BLaER1 treated with 17β-estradiol and CSF1 and Interleukin-3, amounts not matched to agents 10 nM and 100 nM (cell line): ENCODE measurements around the gene TRPM1.

Experiments
- H3K27ac ChIP-seq, 11 experiments: shearing (Covaris generic); formaldehyde crosslinking; 2 replicates each; pipeline ENCODE4 v1.8.1; 2022
- H3K27me3 ChIP-seq, 11 experiments: shearing (Covaris generic); formaldehyde crosslinking; 2 replicates each; pipeline ENCODE4 v1.8.1; 2022
- H3K36me3 ChIP-seq, 11 experiments: shearing (Covaris generic); formaldehyde crosslinking; 2 replicates each; pipeline ENCODE4 v1.8.1; 2022
- H3K4me1 ChIP-seq, 10 experiments: shearing (Covaris generic); formaldehyde crosslinking; 2 replicates each; pipeline ENCODE4 v1.8.1; 2022
- H3K4me2 ChIP-seq, 11 experiments: shearing (Covaris generic); formaldehyde crosslinking; 2 replicates each; pipeline ENCODE4 v1.8.1; 2022
- H3K4me3 ChIP-seq, 10 experiments: shearing (Covaris generic); formaldehyde crosslinking; 2 replicates each; pipeline ENCODE4 v1.8.1; 2022
- H3K9ac ChIP-seq, 11 experiments: shearing (Covaris generic); formaldehyde crosslinking; 2 replicates each; pipeline ENCODE4 v1.8.1; 2022
- H3K9me3 ChIP-seq, 11 experiments: shearing (Covaris generic); formaldehyde crosslinking; replicated peaks in 1 of 11; 2 replicates each; pipeline ENCODE4 v1.8.1; 2022
- H4K20me1 ChIP-seq, 11 experiments: shearing (Covaris generic); formaldehyde crosslinking; 2 replicates each; pipeline ENCODE4 v1.8.1; 2022
- Cebpa-rat ChIP-seq, 11 experiments: shearing (Covaris generic); IDR thresholded peaks; 2 replicates each; pipeline ENCODE4 v1.8.1; 2022

The TRPM1 gene

DNA sequence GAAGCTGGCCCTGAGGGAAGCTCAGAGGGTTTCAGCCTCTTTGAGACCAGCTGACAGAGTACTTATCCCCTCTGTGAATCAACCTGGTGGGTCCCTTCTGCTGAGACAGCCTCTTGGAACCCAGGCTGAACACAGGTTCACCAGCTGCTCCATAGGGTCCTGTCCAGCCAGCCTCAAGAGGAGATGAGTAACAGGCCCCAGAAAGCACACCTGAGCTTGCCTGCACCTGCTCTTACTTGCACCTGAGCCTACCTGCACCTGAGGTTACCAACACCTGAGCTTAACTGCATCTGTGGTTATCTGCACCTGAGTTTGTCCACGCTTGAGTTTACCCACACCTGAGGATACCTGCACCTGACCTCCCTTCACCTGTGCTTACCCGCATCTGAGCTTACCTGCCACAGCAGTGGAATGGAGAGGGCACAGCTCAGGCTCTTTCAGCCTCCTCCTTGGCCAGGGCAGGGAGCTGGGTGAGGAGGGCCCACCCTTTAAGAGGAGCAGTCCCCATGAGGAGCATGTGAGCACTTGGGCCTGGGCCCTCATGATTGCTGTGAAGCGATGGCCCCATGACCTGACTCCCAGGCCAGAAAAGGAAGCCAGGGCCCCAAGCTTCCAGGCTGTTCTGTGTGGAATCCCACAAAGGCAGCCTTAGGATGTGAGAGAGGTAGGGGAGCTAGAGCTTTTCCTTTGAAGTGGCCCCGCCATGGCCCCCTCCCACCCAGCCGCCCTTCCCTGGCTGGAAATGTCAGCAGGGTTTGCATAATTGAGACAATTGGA, at the start of gene TRPM1:
TRPM1 (minus strand) TSS at position 464 of the 777 bp plus-strand sequence. CDS start 20,370 bp downstream, outside the sequence.
- Histone ChIP-seq H3K9ac (no peak within 1 kb of the TSS), H3K4me1 (peaks cover 0 to 21% (median 10%) of the 10 kb centered on the region in 10 experiments; a peak in 9 of 20 replicates), H3K4me2 (no peak within 1 kb of the TSS), H3K36me3 (no peaks in the 10 kb centered on the region), H3K9me3 (no peaks in the 10 kb centered on the region), H3K27me3 (no peaks in the 10 kb centered on the region), H3K4me3 (no peak within 1 kb of the TSS), H3K27ac (no peak within 1 kb of the TSS), H4K20me1 (no peaks in the 10 kb centered on the region)
- TF ChIP-seq Cebpa-rat (IDR thresholded peaks at IDR 0.05), result no peak

DNA sequence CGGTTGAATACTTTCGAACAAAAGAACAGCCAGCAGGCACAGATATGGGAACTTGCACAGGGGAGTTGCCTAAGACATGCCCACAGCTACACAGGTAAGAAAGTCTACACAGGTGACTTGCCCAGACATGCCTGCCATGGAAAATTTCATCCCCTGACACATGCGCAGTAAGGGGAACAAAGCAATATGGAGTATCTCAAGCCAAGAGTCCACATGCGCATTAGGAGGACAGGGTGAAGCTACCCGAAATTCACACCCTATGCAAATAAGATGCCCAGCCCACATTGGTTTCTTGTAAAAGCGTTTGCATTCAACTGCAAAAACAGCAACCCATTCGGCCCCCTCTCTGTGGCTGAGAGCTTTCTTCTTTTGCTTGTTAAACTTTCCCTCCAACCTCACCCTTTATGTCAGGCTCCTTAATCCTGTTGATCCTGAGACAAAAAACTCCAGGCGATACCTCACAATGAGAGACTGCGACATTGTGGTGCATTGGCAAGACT, 49.3 kb upstream of the TRPM1 start:
- TF ChIP-seq Cebpa-rat (IDR thresholded peaks at IDR 0.05), result no peak
- H3K36me3 ChIP-seq, result no peaks in the 10 kb centered on the region

DNA sequence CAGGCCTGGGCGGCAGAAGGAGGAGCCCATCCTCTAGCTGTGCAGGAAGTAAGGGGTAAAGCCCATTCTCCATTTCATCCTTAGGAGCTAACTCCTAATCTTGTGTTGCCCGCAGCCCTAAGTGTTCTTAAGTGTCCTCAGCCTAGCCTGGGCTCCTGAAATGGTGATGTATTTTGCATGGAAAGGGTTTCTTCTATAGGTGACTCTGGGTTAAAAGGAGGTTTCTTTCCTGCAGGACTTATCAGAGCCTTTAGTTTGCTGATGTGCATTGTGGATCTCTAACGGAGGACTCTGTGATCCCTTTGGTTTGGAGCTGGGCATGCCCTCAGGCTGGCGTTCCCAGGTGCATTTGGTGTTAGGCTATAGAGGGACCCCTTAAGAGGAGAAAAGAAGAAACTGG, 48.5 kb upstream of the TRPM1 start:
- H3K4me3 ChIP-seq, result no peak overlapping the region
- TF ChIP-seq Cebpa-rat (IDR thresholded peaks at IDR 0.05), result no peak
- peaks cover 0 to 9% (median 0%) of the 10 kb centered on the region in 10 experiments; a peak in 2 of 20 replicates for H3K4me1 ChIP-seq
- no peak overlapping the region for H3K4me2 ChIP-seq
- H3K27me3 ChIP-seq, result no peaks in the 10 kb centered on the region
- H3K9me3 ChIP-seq, result peaks cover 0 to 15% (median 6%) of the 10 kb centered on the region in 11 experiments; a peak in 7 of 22 replicates
- H4K20me1 ChIP-seq, result no peaks in the 10 kb centered on the region; a peak in 1 of 22 replicates
- no peak overlapping the region for H3K9ac ChIP-seq
- no peak overlapping the region for H3K27ac ChIP-seq
- no peaks in the 10 kb centered on the region for H3K36me3 ChIP-seq

More for the DNA sequence above, 49.3 kb upstream of the TRPM1 start:
- Histone ChIP-seq H3K4me1 (peaks cover 0 to 9% (median 0%) of the 10 kb centered on the region in 10 experiments; a peak in 2 of 20 replicates), H3K27me3 (no peaks in the 10 kb centered on the region), H3K4me3 (no peak overlapping the region), H3K27ac (no peak overlapping the region), H3K9ac (no peak overlapping the region), H3K4me2 (no peak overlapping the region), H3K9me3 (peaks cover 0 to 15% (median 6%) of the 10 kb centered on the region in 11 experiments; a peak in 7 of 22 replicates), H4K20me1 (no peaks in the 10 kb centered on the region; a peak in 1 of 22 replicates)

DNA sequence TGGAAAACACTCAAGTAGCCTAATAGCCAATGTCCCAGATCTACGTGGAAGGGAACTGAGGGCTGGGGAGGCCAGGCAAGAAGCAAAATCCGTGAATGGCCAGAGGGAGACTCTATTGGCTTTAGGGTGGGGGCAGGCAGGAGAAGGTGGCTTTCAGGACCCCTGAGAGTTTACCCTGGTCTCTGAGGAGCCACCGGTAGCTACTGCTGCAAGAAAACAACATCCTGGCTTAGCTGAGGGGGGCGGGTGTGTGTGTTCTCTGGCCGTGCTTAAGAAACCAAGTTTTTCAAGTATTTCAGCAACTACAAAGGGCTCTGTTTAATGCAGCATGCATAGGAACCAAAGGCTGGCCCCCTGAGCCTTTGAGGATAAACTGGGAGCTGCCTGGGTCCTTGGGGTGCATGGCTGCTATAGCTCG, 47.6 kb upstream of the TRPM1 start:
- no peak for TF ChIP-seq Cebpa-rat (IDR thresholded peaks at IDR 0.05)
- H3K4me2 ChIP-seq, result peak overlapping the region in 2 of 11 experiments; percentile 15 to 19; a peak in 2 of 22 replicates
- H4K20me1 ChIP-seq, result no peaks in the 10 kb centered on the region
- H3K27me3 ChIP-seq, result no peaks in the 10 kb centered on the region
- no peak overlapping the region for H3K27ac ChIP-seq
- no peaks in the 10 kb centered on the region for H3K36me3 ChIP-seq
- H3K9ac ChIP-seq, result no peak overlapping the region
- no peak overlapping the region for H3K4me3 ChIP-seq
- H3K9me3 ChIP-seq, result peaks cover 0 to 15% (median 6%) of the 10 kb centered on the region in 11 experiments; a peak in 7 of 22 replicates
- H3K4me1 ChIP-seq, result peaks cover 0 to 9% (median 0%) of the 10 kb centered on the region in 10 experiments; a peak in 2 of 20 replicates

DNA sequence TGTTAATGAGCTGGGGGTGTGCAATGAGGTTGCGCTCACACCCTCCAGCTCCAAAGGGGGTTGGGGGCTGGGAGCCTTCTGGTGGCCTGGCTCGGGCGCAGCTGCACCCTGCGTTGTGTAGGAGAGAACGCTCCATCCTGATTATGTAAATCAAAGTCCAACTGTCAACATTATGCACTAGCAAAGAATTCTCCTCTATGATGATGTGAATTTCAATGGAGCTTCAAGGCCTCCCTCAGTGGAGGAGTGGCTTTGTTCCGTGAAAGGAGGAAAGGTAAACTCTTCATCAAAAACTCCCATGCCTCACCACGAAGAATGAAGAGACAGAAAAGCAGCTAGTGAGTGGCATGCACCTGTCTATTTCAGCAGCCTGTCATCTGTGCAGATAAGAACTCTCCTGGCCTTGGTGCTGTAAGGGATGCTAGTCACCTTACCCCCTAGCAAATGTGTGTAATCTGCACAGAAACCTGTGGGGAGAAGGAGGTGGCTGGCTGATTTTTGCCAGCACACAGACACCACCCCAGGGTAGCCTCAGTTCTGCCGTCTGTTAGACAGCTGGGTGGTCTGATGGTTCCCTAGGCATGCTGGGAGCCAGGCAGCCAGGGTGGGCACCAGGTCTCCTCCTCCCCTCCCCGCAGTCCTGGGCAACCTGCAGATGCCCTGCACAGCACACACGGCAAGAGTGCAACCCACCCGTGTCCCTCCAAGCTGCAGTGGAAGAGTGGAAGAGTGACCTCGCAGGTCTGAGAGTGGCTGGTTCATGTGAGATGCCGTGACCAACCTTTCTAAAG, 47.0 kb upstream of the TRPM1 start:
- Histone ChIP-seq H3K4me1 (peaks cover 0 to 9% (median 0%) of the 10 kb centered on the region in 10 experiments; a peak in 2 of 20 replicates), H3K9ac (no peak overlapping the region), H3K4me2 (peak overlapping the region in 1 of 11 experiments; percentile 15; a peak in 1 of 22 replicates), H3K27ac (no peak overlapping the region), H3K9me3 (peaks cover 0 to 15% (median 6%) of the 10 kb centered on the region in 11 experiments; a peak in 7 of 22 replicates), H4K20me1 (no peaks in the 10 kb centered on the region), H3K27me3 (no peaks in the 10 kb centered on the region), H3K36me3 (no peaks in the 10 kb centered on the region), H3K4me3 (no peak overlapping the region)
- no peak for TF ChIP-seq Cebpa-rat (IDR thresholded peaks at IDR 0.05)

DNA sequence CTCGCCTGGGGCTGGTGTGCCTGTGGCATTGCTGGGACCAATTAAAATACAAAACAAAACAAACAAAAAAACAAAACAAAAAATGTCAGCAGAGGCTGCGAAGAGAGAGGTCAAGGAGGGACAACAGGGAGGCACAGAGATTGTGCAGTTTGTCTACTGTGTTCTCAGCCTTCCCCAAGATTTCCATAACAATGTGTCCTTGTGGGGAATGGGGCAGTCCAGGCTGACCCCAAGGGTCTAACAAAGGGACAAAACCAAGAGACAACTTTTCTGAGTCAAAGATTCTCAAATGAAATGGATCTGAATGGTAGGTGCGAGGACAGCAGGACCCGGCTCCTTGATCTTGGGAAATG, 46.4 kb upstream of the TRPM1 start:
- Histone ChIP-seq H4K20me1 (no peaks in the 10 kb centered on the region), H3K4me1 (peaks cover 0 to 9% (median 0%) of the 10 kb centered on the region in 10 experiments; a peak in 2 of 20 replicates), H3K9ac (no peak overlapping the region), H3K27me3 (no peaks in the 10 kb centered on the region), H3K4me2 (no peak overlapping the region), H3K9me3 (peaks cover 0 to 15% (median 6%) of the 10 kb centered on the region in 11 experiments; a peak in 7 of 22 replicates), H3K4me3 (no peak overlapping the region), H3K27ac (no peak overlapping the region), H3K36me3 (no peaks in the 10 kb centered on the region)
- TF ChIP-seq Cebpa-rat (IDR thresholded peaks at IDR 0.05), result no peak

DNA sequence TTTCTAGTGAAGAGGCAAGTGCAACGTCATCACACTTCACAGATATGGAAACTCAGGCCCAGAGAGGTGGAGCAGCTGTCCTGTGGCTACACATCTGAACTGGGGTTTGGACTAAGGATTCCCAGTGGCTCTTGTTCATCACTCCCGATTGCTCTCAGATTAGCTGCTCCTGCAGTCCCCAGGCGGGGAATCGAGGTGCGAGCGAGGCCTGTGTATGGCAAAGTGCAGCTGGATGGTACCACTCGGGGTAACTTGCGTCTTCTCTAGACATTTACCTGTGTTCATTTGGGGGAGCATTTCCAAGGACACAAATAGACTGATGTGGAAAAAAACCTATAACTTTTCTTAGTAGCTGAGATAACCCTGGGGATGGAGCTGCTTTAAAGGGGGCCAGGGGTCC, 45.9 kb upstream of the TRPM1 start:
- Histone ChIP-seq H3K4me2 (no peak overlapping the region), H3K27me3 (no peaks in the 10 kb centered on the region), H4K20me1 (no peaks in the 10 kb centered on the region), H3K9ac (no peak overlapping the region), H3K27ac (no peak overlapping the region), H3K4me3 (no peak overlapping the region), H3K4me1 (peaks cover 0 to 9% (median 0%) of the 10 kb centered on the region in 10 experiments; a peak in 2 of 20 replicates), H3K36me3 (no peaks in the 10 kb centered on the region), H3K9me3 (peaks cover 0 to 12% (median 5%) of the 10 kb centered on the region in 11 experiments; a peak in 7 of 22 replicates)
- no peak for TF ChIP-seq Cebpa-rat (IDR thresholded peaks at IDR 0.05)

DNA sequence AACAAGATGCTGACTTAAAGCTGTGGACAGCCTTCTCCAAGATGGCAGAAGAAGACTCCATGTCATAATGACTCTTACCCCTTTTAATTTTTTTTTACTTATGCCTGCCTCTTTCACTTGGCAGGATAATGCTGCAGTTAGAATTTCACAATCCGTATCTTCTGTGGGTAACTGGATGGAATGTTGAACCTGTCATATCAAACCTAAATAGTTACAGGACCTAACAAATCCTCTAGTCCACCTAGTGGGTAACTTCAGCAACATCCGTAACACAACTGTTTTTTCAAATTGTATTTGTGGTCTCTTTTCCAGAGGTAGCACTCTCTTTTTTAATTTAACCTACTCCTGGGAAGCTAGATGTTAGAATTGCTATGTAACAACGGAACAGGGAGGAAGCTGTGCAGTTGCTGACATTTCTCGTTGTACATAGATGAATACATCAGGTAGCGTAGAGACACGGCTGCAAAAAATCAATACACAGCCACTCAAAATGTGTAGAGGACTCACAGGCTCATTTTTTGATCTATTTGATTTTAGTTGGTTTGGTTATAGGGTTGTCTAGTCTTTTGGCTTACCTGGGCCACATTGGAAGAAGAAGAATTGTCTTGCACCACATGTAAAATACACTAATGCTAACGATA, 43.9 kb upstream of the TRPM1 start:
- no peak overlapping the region for H3K4me3 ChIP-seq
- no peaks in the 10 kb centered on the region for H4K20me1 ChIP-seq
- TF ChIP-seq Cebpa-rat (IDR thresholded peaks at IDR 0.05), result no peak
- H3K4me1 ChIP-seq, result peaks cover 0 to 9% (median 0%) of the 10 kb centered on the region in 10 experiments; a peak in 2 of 20 replicates
- no peak overlapping the region for H3K9ac ChIP-seq
- no peaks in the 10 kb centered on the region for H3K9me3 ChIP-seq
- no peaks in the 10 kb centered on the region for H3K36me3 ChIP-seq
- no peak overlapping the region for H3K4me2 ChIP-seq
- H3K27me3 ChIP-seq, result no peaks in the 10 kb centered on the region
- H3K27ac ChIP-seq, result no peak overlapping the region
